ENCODE measurements around the gene TRAF3IP3. TPM values are rescaled to one million over a fixed set of nuclear protein-coding genes. Genes with fewer than 3 reads are reported as not detected.
A peak's percentile ranks its signal among the peaks of the same experiment; 100 is the strongest.
"Not testable (repeated sequence)": the region's sequence is repeated elsewhere in the genome, so short reads cannot be mapped to it uniquely, and the experiment has no call there.

The TRAF3IP3 gene
- total RNA-seq, 3 donors from 2014 or later = 59.0 to 109 (median 85.2) TPM

DNA sequence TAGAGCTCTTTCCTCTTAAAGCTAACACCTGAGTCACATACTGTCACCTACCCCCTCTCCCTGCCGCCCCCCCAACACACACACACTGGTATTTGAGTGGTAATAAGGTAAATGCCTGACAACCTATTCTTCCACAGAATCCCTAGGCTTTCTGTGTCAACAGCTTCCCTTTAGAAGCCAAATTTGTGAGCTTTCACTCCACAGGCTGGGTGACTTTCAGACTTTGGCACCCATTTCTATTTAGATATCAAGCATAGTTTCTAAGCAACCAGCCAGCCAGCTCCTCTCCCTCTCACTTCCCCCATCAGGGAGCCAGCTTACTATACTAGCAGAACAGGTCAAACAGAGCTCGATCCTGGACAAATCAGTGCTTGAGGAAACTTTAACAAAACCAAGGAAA is 31.7 kb downstream of the TRAF3IP3 start:
- no peak for ATAC-seq
- peaks cover 24% of the 10 kb centered on the region for H3K4me1 Mint-ChIP-seq (ENCODE audit: low read depth)
- no peak overlapping the region for H3K4me3 Mint-ChIP-seq
- no peaks in the 10 kb centered on the region for H3K9me3 Mint-ChIP-seq
- peaks cover 20% of the 10 kb centered on the region for H3K27me3 Mint-ChIP-seq (ENCODE audit: low read depth)
- H3K36me3 Mint-ChIP-seq (ENCODE audit: insufficient read depth) = peaks cover 3% of the 10 kb centered on the region
- DNase-seq = no peak

DNA sequence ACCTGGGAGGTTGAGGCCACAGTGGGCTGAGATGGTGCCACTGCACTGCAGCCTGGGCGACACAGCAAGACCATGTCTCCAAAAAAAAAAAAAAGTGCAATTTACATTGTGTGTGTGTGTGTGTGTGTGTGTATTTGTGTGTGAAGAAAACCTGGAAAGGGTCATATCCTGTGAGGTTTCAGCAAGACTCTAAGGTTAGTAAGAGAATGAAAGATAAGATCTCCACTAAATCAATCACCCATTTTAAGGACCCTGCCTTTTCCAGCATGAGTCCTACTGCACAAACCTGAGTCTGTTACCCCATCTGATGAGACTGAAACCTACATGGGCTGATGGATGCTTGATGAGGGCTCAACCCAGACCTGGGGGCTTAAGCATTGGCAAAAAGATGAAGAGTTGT is 33.4 kb downstream of the TRAF3IP3 start:
- peaks cover 11% of the 10 kb centered on the region for H3K4me1 Mint-ChIP-seq (ENCODE audit: low read depth)
- ATAC-seq = no peak
- H3K27me3 Mint-ChIP-seq (ENCODE audit: low read depth) = peaks cover 27% of the 10 kb centered on the region
- peaks cover 2% of the 10 kb centered on the region for H3K36me3 Mint-ChIP-seq (ENCODE audit: insufficient read depth)
- no peak for DNase-seq
- H3K4me3 Mint-ChIP-seq = no peak overlapping the region
- H3K9me3 Mint-ChIP-seq = peaks cover 3% of the 10 kb centered on the region

DNA sequence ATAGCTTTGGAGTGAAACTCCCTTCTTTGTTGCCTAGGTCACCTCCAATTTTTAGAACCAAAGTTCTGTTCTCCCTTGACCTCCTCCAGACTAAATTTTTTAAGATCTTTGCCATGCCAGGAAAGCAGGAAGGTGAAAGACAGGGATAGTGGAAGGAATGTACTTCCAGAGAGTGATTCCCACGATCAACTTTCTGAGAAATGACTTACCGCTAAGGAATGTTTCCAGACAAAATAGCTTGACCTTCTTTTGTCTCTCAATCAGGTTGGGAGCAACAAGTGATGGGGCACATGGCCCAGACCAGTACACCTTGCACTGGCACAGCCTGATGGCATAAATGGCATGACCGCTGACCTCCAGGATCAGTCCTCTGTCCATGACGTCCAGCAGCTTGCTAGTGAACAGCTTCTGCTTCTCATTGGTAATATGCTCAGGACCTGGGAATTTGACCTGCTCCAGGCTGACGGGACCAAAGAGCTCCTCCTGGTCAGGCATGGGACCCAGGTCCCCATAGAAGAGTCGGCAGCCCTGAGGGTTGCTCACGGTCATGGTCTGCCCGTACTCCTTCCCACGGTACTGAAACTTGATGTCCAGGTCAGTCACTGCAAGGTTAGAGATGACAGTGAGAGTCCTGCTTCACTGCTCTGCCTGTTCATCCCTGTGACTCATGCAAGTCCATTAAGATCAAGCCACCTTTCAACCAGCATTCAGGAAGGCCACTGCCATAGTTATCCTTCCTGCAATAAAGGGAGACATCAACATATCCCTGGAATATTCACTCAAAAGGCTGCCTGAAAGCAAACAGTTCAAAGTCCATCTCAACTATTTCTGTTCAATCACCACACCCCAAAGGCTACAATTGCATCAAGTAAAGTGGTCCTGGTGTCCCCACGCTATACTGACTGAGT is 34.7 kb downstream of the TRAF3IP3 start:
- no peak for ATAC-seq
- Mint-ChIP-seq H3K9me3 (peaks cover 3% of the 10 kb centered on the region), H3K27me3 (ENCODE audit: low read depth) (peaks cover 38% of the 10 kb centered on the region), H3K4me3 (no peak overlapping the region), H3K4me1 (ENCODE audit: low read depth) (no peaks in the 10 kb centered on the region), H3K36me3 (ENCODE audit: insufficient read depth) (no peaks in the 10 kb centered on the region)
- no peak for DNase-seq

DNA sequence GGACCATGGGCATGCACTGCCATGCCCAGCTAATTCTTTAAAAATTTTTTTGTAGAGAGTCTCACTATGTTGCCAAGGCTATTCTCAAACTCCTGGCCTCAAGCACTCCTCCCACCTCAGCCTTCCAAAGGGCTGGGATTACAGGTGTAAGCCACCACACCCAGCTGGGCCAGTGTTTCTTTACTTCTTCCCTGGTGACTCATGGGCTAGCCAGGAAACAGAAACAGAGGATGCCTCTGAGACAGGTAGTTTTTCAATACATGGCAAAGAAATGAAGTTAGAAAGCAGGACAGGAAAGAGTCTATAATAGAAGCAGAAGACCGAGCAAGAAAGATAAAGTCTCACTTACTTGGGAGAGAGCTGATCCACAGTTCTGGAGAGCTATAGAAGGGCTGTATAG is 36.1 kb downstream of the TRAF3IP3 start:
- ATAC-seq (no peak), DNase-seq (no peak)
- peaks cover 3% of the 10 kb centered on the region for H3K9me3 Mint-ChIP-seq
- no peak overlapping the region for H3K4me3 Mint-ChIP-seq
- no peaks in the 10 kb centered on the region for H3K4me1 Mint-ChIP-seq (ENCODE audit: low read depth)
- H3K36me3 Mint-ChIP-seq (ENCODE audit: insufficient read depth) = no peaks in the 10 kb centered on the region
- peaks cover 39% of the 10 kb centered on the region for H3K27me3 Mint-ChIP-seq (ENCODE audit: low read depth)

DNA sequence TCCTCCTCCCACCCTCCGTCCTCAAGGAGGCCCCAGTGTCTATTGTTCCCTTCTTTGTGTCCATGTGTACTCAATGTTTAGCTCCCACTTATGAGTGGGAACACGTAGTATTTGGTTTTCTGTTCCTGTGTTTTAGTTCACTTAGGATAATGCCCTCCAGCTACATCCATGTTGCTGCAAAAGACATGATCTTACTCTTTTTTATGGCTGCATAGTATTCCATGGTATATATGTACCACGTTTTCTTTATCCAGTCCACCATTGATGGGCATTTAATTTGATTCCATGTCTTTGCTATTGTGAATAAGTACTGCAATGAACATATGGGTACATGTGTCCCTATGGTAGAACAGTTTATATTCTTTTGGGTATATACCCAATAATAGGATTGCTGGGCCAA is 37.9 kb downstream of the TRAF3IP3 start:
- not testable (repeated sequence) for H3K4me1 Mint-ChIP-seq (ENCODE audit: low read depth); ATAC-seq; H3K4me3 Mint-ChIP-seq; DNase-seq; H3K9me3 Mint-ChIP-seq; H3K36me3 Mint-ChIP-seq (ENCODE audit: insufficient read depth)
- H3K27me3 Mint-ChIP-seq (ENCODE audit: low read depth) = peaks cover 30% of the 10 kb centered on the region

DNA sequence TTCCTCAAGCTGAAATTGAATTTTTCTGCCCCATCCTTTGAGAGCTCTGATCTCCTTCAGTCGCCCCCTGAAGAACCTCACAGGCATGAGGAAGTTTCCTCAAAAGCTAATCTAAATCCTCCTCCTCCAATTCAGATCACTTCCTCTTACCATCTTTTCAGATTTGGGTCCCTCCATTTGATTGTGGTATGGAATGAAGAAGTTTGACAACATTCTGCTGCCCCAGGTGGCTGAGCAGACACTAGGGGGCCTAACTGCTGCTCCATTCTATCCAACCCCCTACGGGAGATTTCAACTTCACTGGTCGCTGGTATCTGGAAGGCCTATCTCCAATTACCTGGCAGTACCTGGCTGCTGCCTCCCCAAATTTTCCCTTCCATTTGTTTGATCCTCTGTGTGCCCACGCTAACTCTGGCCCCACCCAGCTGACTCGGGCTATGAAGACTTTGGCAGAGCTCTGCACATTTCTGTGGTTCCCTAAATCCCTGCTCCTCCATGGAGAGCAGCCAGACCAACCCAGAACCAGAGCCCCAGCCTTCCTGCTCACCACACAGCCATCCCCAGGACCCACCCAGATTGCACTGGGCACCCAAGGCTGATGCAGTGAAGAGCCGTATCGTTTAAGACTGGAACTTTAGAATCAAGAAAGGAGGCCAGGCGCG is 42.3 kb downstream of the TRAF3IP3 start:
- Mint-ChIP-seq H3K4me1 (ENCODE audit: low read depth) (no peaks in the 10 kb centered on the region), H3K4me3 (no peak overlapping the region)
- ATAC-seq = no peak

DNA sequence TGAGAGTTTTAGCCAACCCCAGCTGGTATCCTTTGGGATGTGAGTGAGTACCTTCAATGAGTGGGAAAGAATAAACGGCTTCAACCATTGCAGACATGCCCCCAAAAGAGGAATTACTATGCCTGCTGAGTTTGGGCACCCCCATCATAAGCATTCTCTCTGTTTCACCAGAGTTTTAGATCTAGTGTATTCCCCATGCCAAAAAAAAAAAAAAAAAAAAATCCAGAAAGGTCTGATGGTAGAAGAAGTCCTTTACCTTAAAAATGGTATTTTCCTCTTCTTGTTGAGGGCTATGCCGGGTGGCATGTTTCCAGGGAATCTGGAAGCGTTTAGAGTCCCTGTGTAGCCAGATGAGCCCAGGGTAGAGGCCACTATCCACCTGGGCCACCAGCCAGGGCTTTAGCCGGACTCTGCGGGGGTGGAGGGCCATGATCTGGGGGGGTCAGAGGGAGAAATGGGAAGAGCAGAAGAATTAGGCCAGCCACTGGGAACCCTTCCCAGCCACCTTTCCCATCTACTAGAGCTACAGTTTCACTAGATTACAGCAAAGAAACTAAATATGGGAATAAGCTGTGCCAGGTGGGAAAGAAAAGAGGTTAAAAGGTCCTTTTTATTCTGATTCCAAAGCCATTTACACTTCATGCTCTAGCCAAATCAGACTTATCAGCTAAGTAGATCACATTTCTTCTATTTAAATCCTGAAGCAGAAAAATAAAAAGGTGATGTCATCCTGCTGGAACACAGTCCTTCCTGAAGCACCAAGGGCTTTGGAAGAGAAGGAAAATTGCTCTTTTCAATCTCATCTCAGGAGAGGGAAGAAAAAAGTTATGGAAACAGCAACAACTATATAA is 45.4 kb downstream of the TRAF3IP3 start:
- Mint-ChIP-seq H3K9me3 (no peaks in the 10 kb centered on the region), H3K27me3 (ENCODE audit: low read depth) (peaks cover 8% of the 10 kb centered on the region), H3K4me3 (no peak overlapping the region), H3K36me3 (ENCODE audit: insufficient read depth) (no peaks in the 10 kb centered on the region), H3K4me1 (ENCODE audit: low read depth) (peaks cover 9% of the 10 kb centered on the region)
- ATAC-seq (no peak), DNase-seq (no peak)

More for the DNA sequence above, 42.3 kb downstream of the TRAF3IP3 start:
- no peak for DNase-seq
- Mint-ChIP-seq H3K9me3 (peaks cover 3% of the 10 kb centered on the region), H3K36me3 (ENCODE audit: insufficient read depth) (no peaks in the 10 kb centered on the region), H3K27me3 (ENCODE audit: low read depth) (peaks cover 26% of the 10 kb centered on the region)

DNA sequence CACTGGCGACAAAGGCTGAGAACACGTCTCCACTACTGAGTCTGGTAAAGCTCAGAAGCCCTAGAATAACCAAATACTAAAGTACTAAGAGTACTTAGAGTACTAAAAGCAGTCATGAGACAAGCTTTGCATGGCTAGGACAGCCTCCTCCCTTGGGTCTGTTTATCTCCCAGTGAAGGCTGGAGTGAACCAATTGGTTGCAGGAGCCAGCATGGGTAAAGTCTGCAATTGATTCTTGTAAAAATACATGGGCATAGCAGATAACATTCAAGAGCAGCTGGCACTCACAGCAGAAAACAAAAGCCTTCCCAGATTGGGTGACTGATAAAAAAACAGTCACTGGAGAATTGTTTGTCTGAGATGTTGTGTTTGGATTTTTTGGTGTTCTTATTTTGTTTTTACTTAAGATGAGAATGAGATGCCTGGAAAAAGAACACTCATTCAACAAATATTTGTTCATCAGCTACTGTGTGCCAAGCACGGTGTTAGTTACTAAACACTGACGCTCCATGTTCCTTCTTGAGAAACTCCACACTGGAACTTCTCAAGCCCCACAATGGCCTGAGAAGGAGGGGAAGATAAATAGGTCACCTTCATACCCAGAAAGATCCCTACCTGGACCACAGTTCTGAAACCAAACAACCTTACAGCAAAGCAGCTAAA is 46.4 kb downstream of the TRAF3IP3 start:
- Mint-ChIP-seq H3K4me1 (ENCODE audit: low read depth) (peaks cover 11% of the 10 kb centered on the region), H3K36me3 (ENCODE audit: insufficient read depth) (no peaks in the 10 kb centered on the region), H3K4me3 (no peak overlapping the region), H3K9me3 (no peaks in the 10 kb centered on the region), H3K27me3 (ENCODE audit: low read depth) (peaks cover 6% of the 10 kb centered on the region)
- ATAC-seq = no peak
- DNase-seq = no peak

DNA sequence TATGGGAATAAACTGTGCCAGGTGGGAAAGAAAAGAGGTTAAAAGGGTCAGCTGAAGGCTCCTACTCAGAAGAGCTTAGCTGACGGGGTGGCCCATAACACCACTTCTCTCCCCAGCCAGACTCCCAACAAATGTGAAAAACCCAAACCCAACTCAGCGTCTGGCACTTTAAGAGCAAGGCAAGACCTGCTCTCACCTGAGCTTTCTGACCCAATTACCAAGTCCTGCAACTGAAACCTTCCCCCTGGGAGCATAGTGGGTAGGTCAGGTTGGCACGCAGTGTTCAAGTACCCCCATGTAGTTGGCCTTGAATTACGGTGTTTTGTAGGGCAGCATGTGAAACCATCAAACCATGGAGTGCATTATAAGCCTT is 46.9 kb downstream of the TRAF3IP3 start:
- Mint-ChIP-seq H3K4me1 (ENCODE audit: low read depth) (peaks cover 11% of the 10 kb centered on the region), H3K36me3 (ENCODE audit: insufficient read depth) (no peaks in the 10 kb centered on the region), H3K27me3 (ENCODE audit: low read depth) (peaks cover 6% of the 10 kb centered on the region), H3K4me3 (no peak overlapping the region), H3K9me3 (no peaks in the 10 kb centered on the region)
- ATAC-seq (no peak), DNase-seq (no peak)

DNA sequence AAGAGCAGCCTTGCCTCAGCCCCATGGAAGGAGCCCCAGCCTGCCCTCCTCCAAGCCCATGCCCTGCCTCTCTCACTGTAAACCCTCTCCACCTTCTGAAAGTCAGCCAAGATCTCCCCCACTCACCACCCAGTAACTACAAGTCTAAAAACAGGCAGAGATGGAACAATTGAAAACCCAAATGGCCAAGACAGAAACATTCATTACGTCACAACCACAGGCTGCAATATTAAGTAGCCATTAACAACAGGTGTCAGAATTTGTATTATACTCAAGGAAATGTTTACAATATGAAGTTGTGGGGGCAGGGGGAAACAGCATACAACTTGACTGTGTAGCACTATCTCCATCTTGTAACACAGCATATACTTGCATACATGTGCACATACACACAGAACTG is 47.7 kb downstream of the TRAF3IP3 start:
- peaks cover 11% of the 10 kb centered on the region for H3K4me1 Mint-ChIP-seq (ENCODE audit: low read depth)
- peaks cover 6% of the 10 kb centered on the region for H3K27me3 Mint-ChIP-seq (ENCODE audit: low read depth)
- no peak overlapping the region for H3K4me3 Mint-ChIP-seq
- H3K36me3 Mint-ChIP-seq (ENCODE audit: insufficient read depth) = no peaks in the 10 kb centered on the region
- ATAC-seq (no peak), DNase-seq (no peak)
- H3K9me3 Mint-ChIP-seq = no peaks in the 10 kb centered on the region

DNA sequence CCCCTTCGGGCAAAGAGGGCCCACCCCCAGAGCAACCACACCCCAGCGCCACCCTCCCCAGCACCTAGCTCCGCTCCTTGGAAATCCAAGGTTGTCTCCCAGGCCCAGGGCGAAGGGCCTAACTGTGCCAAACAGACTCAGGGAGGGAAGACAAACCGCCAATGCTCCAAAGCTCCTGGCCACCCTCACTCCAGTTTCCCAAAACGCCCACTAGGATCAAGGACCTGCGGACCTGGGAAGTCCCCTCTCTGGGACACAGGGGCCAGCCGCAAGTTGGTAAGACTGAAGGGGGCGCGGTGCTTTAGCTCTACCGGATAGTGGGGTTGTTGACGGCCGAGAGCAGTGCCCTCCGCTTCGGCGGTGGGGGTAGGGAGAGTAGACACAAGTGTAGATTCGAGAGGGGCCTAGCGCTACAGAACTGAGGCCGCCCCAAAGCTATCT is 49.5 kb downstream of the TRAF3IP3 start:
- no peak for DNase-seq
- no peak for ATAC-seq
- H3K36me3 Mint-ChIP-seq (ENCODE audit: insufficient read depth) = no peaks in the 10 kb centered on the region
- H3K9me3 Mint-ChIP-seq = no peaks in the 10 kb centered on the region
- peaks cover 11% of the 10 kb centered on the region for H3K4me1 Mint-ChIP-seq (ENCODE audit: low read depth)
- H3K4me3 Mint-ChIP-seq = peak overlapping the region; percentile 72
- H3K27me3 Mint-ChIP-seq (ENCODE audit: low read depth) = peaks cover 6% of the 10 kb centered on the region

DNA sequence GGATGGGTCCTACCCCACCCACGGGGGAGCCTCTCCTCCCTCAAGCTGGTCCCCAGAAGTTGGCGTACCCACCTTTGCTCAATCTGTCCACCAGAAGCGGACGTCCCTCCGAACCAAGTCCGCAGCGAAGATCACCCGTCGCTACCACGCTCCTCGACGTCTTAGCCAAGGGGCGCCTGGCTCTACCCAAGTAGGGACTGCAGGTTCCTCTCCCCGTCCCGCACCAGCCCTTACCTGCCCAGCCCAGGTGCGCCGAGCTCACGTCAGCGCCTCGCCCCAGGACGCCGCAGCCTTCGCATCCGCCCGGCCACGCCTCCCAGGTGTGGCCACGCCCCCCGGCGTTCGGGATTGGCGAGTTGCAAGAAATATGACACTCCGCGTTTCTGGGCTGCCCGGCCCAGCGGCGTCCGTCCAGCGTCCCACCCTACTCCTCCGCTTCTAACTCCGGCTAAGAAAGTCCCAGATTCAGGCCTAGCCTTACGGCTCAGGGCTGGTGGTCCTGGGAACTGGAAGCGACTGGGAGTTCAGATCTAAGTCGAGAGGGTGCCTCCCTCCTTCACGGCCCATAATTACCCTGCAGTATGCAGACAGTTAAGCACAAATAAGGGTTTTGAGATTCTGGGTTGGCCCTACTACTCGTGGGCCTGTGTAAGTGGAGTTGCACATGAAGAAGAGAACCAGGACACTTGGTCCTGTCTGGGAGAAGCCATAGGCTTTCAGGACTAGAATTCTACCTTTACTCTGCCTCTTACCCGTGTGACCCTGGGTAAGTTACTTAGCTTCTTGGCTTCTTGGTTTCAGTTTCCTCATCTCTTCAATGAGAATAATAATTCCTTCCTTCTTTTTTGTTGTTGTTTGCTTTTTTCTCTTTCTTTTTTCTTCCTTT is 50.3 kb downstream of the TRAF3IP3 start, which contains the start of gene IRF6:
Gene IRF6 (minus strand): TSS at position 268 of the 886 bp plus-strand sequence. CDS start 4,729 bp downstream, outside the sequence.
- H3K9me3 Mint-ChIP-seq = no peaks in the 10 kb centered on the region
- peak within 1 kb of the TSS; percentile 72 for H3K4me3 Mint-ChIP-seq
- H3K4me1 Mint-ChIP-seq (ENCODE audit: low read depth) = peaks cover 11% of the 10 kb centered on the region
- no peaks in the 10 kb centered on the region for H3K36me3 Mint-ChIP-seq (ENCODE audit: insufficient read depth)
- peak; percentile 69 for DNase-seq
- H3K27me3 Mint-ChIP-seq (ENCODE audit: low read depth) = peaks cover 6% of the 10 kb centered on the region
- peak; percentile 84 to 88 for ATAC-seq

DNA sequence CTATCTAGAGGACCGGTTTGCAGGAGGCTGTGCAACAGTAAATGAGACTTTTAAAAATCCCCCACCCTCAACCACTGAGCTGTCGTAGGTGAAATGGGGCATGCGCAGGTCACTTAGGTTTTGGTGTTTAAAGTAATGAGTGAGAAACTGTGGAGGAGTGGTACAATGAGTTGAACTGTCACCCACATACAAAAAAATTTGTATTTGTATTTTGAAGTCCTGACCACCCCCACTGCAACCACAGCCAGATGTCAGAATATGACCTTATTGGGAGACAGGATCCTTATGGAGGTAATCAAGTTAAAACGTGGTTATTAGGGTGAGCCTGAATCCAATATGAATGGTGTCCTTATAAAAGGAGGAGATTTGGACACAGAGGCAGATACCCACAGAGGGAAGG is 51.7 kb downstream of the TRAF3IP3 start:
- H3K36me3 Mint-ChIP-seq (ENCODE audit: insufficient read depth) = no peaks in the 10 kb centered on the region
- no peak for DNase-seq
- H3K27me3 Mint-ChIP-seq (ENCODE audit: low read depth) = no peaks in the 10 kb centered on the region
- H3K4me3 Mint-ChIP-seq = no peak overlapping the region
- ATAC-seq = no peak
- peaks cover 11% of the 10 kb centered on the region for H3K4me1 Mint-ChIP-seq (ENCODE audit: low read depth)
- no peaks in the 10 kb centered on the region for H3K9me3 Mint-ChIP-seq

Data from activated T-cell treated with anti-CD3 and anti-CD28 coated beads, Interleukin-2, amount 50 U/mL, for 4 hours (primary cell).